ENCODE data around the gene OR2L8. TPM values are rescaled to one million over a fixed set of nuclear protein-coding genes. Genes with fewer than 3 reads are reported as not detected.

Gene OR2L8
- total and polyA plus RNA-seq, 9 of the 15 experiments (the other 6 are each of a cell fraction or from before 2014, with no cell fraction given), result not detected

GRCh38 chr1:247942624-247943023, 6.0 kb upstream of the OR2L8 start:
- intact Hi-C loops (cut with micrococcal nuclease) (no loop called here), in situ Hi-C loops (cut with MboI) (no loop called here)
- under 1% methylated on average over 6 of the region's 6 CpGs for WGBS (ENCODE audit: insufficient coverage, low coverage, missing lambda C conversion rate)
- Histone ChIP-seq H3K27ac (ENCODE audit: extremely low read depth, low read depth, low read length) (no peak overlapping the region), H3K27me3 (ENCODE audit: control insufficient read depth in 2 of 2, insufficient read depth in 2 of 2, low read length in 2 of 2) (no peaks in the 10 kb centered on the region), H3K9me1 (ENCODE audit: control insufficient read depth, insufficient read depth, low read length) (no peaks in the 10 kb centered on the region), H3K9ac (ENCODE audit: insufficient read depth in 1 of 2, low read depth in 2 of 2, low read length in 2 of 2) (no peak overlapping the region), H2AFZ (ENCODE audit: low read depth, low read length) (no peak overlapping the region), H3K79me2 (ENCODE audit: control insufficient read depth, insufficient read depth, low read length) (no peaks in the 10 kb centered on the region), H4K20me1 (replicated peaks; ENCODE audit: control insufficient read depth, insufficient read depth, low read length) (no peaks in the 10 kb centered on the region), H3K4me2 (ENCODE audit: insufficient read depth, low read length) (no peak overlapping the region), H3K4me3 (no peak overlapping the region), H3K9me3 (replicated peaks; ENCODE audit: control insufficient read depth, insufficient read depth, low read depth, low read length) (no peaks in the 10 kb centered on the region), H3K4me1 (replicated peaks in 1 of 2; ENCODE audit: control insufficient read depth in 2 of 2, insufficient read depth in 2 of 2, low read length in 2 of 2) (no peaks in the 10 kb centered on the region; a peak in 1 of 5 replicates), H3K36me3 (ENCODE audit: control insufficient read depth, insufficient read depth, low read length) (no peaks in the 10 kb centered on the region)
- TF ChIP-seq PRPF4 (IDR thresholded peaks at IDR 0.05; ENCODE audit: insufficient read depth, low read depth, low read length, poor library complexity, severe bottlenecking) (no peak), CEBPG (CRISPR knock-in tag; IDR thresholded peaks at IDR 0.05) (no peak), CEBPG (tag; conservative IDR thresholded peaks at IDR 0.05 in 1 of 2, IDR thresholded peaks at IDR 0.05 in 1 of 2) (peak; percentile 20 to 63; a peak in 3 of 4 replicates), TCF3 (CRISPR knock-in tag; IDR thresholded peaks at IDR 0.05) (no peak), ZFP36 (IDR thresholded peaks at IDR 0.05; ENCODE audit: low read depth, low read length, partially characterized antibody) (no peak), ZKSCAN3 (CRISPR knock-in tag; IDR thresholded peaks at IDR 0.05) (no peak), COPS2 (conservative IDR thresholded peaks at IDR 0.05) (no peak), SRSF9 (IDR thresholded peaks at IDR 0.05; ENCODE audit: borderline replicate concordance, low read depth, low read length) (no peak), CEBPB (tag; IDR thresholded peaks at IDR 0.05) (peak; percentile 53; the same call in 1 of the 2 replicates)
- TF ChIP-seq, protein P1, sequence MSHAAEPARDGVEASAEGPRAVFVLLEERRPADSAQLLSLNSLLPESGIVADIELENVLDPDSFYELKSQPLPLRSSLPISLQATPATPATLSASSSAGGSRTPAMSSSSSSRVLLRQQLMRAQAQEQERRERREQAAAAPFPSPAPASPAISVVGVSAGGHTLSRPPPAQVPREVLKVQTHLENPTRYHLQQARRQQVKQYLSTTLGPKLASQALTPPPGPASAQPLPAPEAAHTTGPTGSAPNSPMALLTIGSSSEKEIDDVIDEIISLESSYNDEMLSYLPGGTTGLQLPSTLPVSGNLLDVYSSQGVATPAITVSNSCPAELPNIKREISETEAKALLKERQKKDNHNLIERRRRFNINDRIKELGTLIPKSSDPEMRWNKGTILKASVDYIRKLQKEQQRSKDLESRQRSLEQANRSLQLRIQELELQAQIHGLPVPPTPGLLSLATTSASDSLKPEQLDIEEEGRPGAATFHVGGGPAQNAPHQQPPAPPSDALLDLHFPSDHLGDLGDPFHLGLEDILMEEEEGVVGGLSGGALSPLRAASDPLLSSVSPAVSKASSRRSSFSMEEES (CRISPR knock-in tag; IDR thresholded peaks at IDR 0.05), result no peak
- no TSS peak for BruUV-seq (replicated peaks)
- no peak for FAIRE-seq
- DNase-seq (ENCODE audit: extremely low read depth in 1 of 4, low spot score in 3 of 4), result no peak
- ATAC-seq, result no peak
- CTCF ChIA-PET (ENCODE audit: low intra/inter-chr PET ratio), result no interaction called here
- POLR2A ChIA-PET, result no interaction called here

Data from K562 (cell line).